ENCODE measurements around the gene ITGB3.

ITGB3 gene

GRCh38 chr17:47280072-47280811 is 26.6 kb downstream of the ITGB3 start:
- H3K27me3 ChIP-seq (ENCODE audit: control insufficient read depth in 1 of 2, insufficient read depth in 2 of 2, low read length in 2 of 2): no peaks in the 10 kb centered on the region
- peaks cover 60% of the 10 kb centered on the region for H3K4me1 ChIP-seq (ENCODE audit: insufficient read depth, low read length)
- H3K36me3 ChIP-seq (ENCODE audit: insufficient read depth, low read length): peaks cover 22% of the 10 kb centered on the region
- H3K27ac ChIP-seq (ENCODE audit: low read depth, low read length): peak overlapping the region; percentile 91
- H3K4me3 ChIP-seq (ENCODE audit: low read depth in 1 of 2, low read length in 2 of 2): no peak overlapping the region
- no peaks in the 10 kb centered on the region for H3K9me3 ChIP-seq (ENCODE audit: low read length)
- peak overlapping the region; percentile 5 for H3K9ac ChIP-seq (ENCODE audit: low read length)

GRCh38 chr17:47281216-47281615 is 27.6 kb downstream of the ITGB3 start:
- H3K4me3 ChIP-seq (ENCODE audit: low read depth in 1 of 2, low read length in 2 of 2): no peak overlapping the region
- no peaks in the 10 kb centered on the region for H3K27me3 ChIP-seq (ENCODE audit: control insufficient read depth in 1 of 2, insufficient read depth in 2 of 2, low read length in 2 of 2)
- H3K9ac ChIP-seq (ENCODE audit: low read length): no peak overlapping the region
- H3K27ac ChIP-seq (ENCODE audit: low read depth, low read length): no peak overlapping the region
- H3K9me3 ChIP-seq (ENCODE audit: low read length): no peaks in the 10 kb centered on the region
- H3K4me1 ChIP-seq (ENCODE audit: insufficient read depth, low read length): peaks cover 50% of the 10 kb centered on the region
- peaks cover 27% of the 10 kb centered on the region for H3K36me3 ChIP-seq (ENCODE audit: insufficient read depth, low read length)

GRCh38 chr17:47285003-47285402 is 31.4 kb downstream of the ITGB3 start:
- no peaks in the 10 kb centered on the region for H3K9me3 ChIP-seq (ENCODE audit: low read length)
- H3K27me3 ChIP-seq (ENCODE audit: control insufficient read depth in 1 of 2, insufficient read depth in 2 of 2, low read length in 2 of 2): no peaks in the 10 kb centered on the region
- peaks cover 64% of the 10 kb centered on the region for H3K36me3 ChIP-seq (ENCODE audit: insufficient read depth, low read length)
- H3K27ac ChIP-seq (ENCODE audit: low read depth, low read length): no peak overlapping the region
- no peak overlapping the region for H3K4me3 ChIP-seq (ENCODE audit: low read depth in 1 of 2, low read length in 2 of 2)
- H3K9ac ChIP-seq (ENCODE audit: low read length): no peak overlapping the region
- H3K4me1 ChIP-seq (ENCODE audit: insufficient read depth, low read length): peaks cover 12% of the 10 kb centered on the region

- Histone ChIP-seq H3K27ac (ENCODE audit: low read depth, low read length) (no peak overlapping the region), H3K9me3 (ENCODE audit: low read length) (no peaks in the 10 kb centered on the region), H3K36me3 (ENCODE audit: insufficient read depth, low read length) (peaks cover 78% of the 10 kb centered on the region), H3K4me1 (ENCODE audit: insufficient read depth, low read length) (no peaks in the 10 kb centered on the region), H3K27me3 (ENCODE audit: control insufficient read depth in 1 of 2, insufficient read depth in 2 of 2, low read length in 2 of 2) (no peaks in the 10 kb centered on the region), H3K9ac (ENCODE audit: low read length) (no peak overlapping the region), H3K4me3 (ENCODE audit: low read depth in 1 of 2, low read length in 2 of 2) (no peak overlapping the region)
Observed at GRCh38 chr17:47286198-47286914, 32.7 kb downstream of the ITGB3 start.

GRCh38 chr17:47287068-47287467 is 33.4 kb downstream of the ITGB3 start:
- Histone ChIP-seq H3K36me3 (ENCODE audit: insufficient read depth, low read length) (peaks cover 85% of the 10 kb centered on the region), H3K27me3 (ENCODE audit: control insufficient read depth in 1 of 2, insufficient read depth in 2 of 2, low read length in 2 of 2) (no peaks in the 10 kb centered on the region), H3K9ac (ENCODE audit: low read length) (no peak overlapping the region), H3K27ac (ENCODE audit: low read depth, low read length) (no peak overlapping the region), H3K9me3 (ENCODE audit: low read length) (no peaks in the 10 kb centered on the region), H3K4me1 (ENCODE audit: insufficient read depth, low read length) (no peaks in the 10 kb centered on the region), H3K4me3 (ENCODE audit: low read depth in 1 of 2, low read length in 2 of 2) (no peak overlapping the region)

GRCh38 chr17:47287639-47288038 is 34.0 kb downstream of the ITGB3 start:
- peaks cover 91% of the 10 kb centered on the region for H3K36me3 ChIP-seq (ENCODE audit: insufficient read depth, low read length)
- no peaks in the 10 kb centered on the region for H3K9me3 ChIP-seq (ENCODE audit: low read length)
- H3K27ac ChIP-seq (ENCODE audit: low read depth, low read length): no peak overlapping the region
- H3K4me3 ChIP-seq (ENCODE audit: low read depth in 1 of 2, low read length in 2 of 2): no peak overlapping the region
- no peaks in the 10 kb centered on the region for H3K4me1 ChIP-seq (ENCODE audit: insufficient read depth, low read length)
- H3K27me3 ChIP-seq (ENCODE audit: control insufficient read depth in 1 of 2, insufficient read depth in 2 of 2, low read length in 2 of 2): no peaks in the 10 kb centered on the region
- H3K9ac ChIP-seq (ENCODE audit: low read length): no peak overlapping the region

GRCh38 chr17:47288531-47289116 is 35.0 kb downstream of the ITGB3 start:
- no peak overlapping the region for H3K9ac ChIP-seq (ENCODE audit: low read length)
- peaks cover 91% of the 10 kb centered on the region for H3K36me3 ChIP-seq (ENCODE audit: insufficient read depth, low read length)
- H3K27me3 ChIP-seq (ENCODE audit: control insufficient read depth in 1 of 2, insufficient read depth in 2 of 2, low read length in 2 of 2): no peaks in the 10 kb centered on the region
- no peak overlapping the region for H3K27ac ChIP-seq (ENCODE audit: low read depth, low read length)
- H3K4me1 ChIP-seq (ENCODE audit: insufficient read depth, low read length): no peaks in the 10 kb centered on the region
- no peaks in the 10 kb centered on the region for H3K9me3 ChIP-seq (ENCODE audit: low read length)
- H3K4me3 ChIP-seq (ENCODE audit: low read depth in 1 of 2, low read length in 2 of 2): no peak overlapping the region

- H3K4me1 ChIP-seq (ENCODE audit: insufficient read depth, low read length): peaks cover 2% of the 10 kb centered on the region
- H3K9me3 ChIP-seq (ENCODE audit: low read length): no peaks in the 10 kb centered on the region
- no peak overlapping the region for H3K9ac ChIP-seq (ENCODE audit: low read length)
- H3K4me3 ChIP-seq (ENCODE audit: low read depth in 1 of 2, low read length in 2 of 2): no peak overlapping the region
- no peak overlapping the region for H3K27ac ChIP-seq (ENCODE audit: low read depth, low read length)
- H3K36me3 ChIP-seq (ENCODE audit: insufficient read depth, low read length): peaks cover 85% of the 10 kb centered on the region
- no peaks in the 10 kb centered on the region for H3K27me3 ChIP-seq (ENCODE audit: control insufficient read depth in 1 of 2, insufficient read depth in 2 of 2, low read length in 2 of 2)
Observed at GRCh38 chr17:47289302-47289701, 35.7 kb downstream of the ITGB3 start.

- Histone ChIP-seq H3K27me3 (ENCODE audit: control insufficient read depth in 1 of 2, insufficient read depth in 2 of 2, low read length in 2 of 2) (no peaks in the 10 kb centered on the region), H3K9me3 (ENCODE audit: low read length) (no peaks in the 10 kb centered on the region), H3K27ac (ENCODE audit: low read depth, low read length) (no peak overlapping the region), H3K36me3 (ENCODE audit: insufficient read depth, low read length) (peaks cover 87% of the 10 kb centered on the region), H3K4me1 (ENCODE audit: insufficient read depth, low read length) (peaks cover 13% of the 10 kb centered on the region), H3K4me3 (ENCODE audit: low read depth in 1 of 2, low read length in 2 of 2) (no peak overlapping the region), H3K9ac (ENCODE audit: low read length) (no peak overlapping the region)
Observed at GRCh38 chr17:47290870-47291241, 37.2 kb downstream of the ITGB3 start.

- no peak overlapping the region for H3K27ac ChIP-seq (ENCODE audit: low read depth, low read length)
- H3K27me3 ChIP-seq (ENCODE audit: control insufficient read depth in 1 of 2, insufficient read depth in 2 of 2, low read length in 2 of 2): no peaks in the 10 kb centered on the region
- peaks cover 86% of the 10 kb centered on the region for H3K36me3 ChIP-seq (ENCODE audit: insufficient read depth, low read length)
- H3K9me3 ChIP-seq (ENCODE audit: low read length): no peaks in the 10 kb centered on the region
- H3K9ac ChIP-seq (ENCODE audit: low read length): no peak overlapping the region
- peaks cover 13% of the 10 kb centered on the region for H3K4me1 ChIP-seq (ENCODE audit: insufficient read depth, low read length)
- no peak overlapping the region for H3K4me3 ChIP-seq (ENCODE audit: low read depth in 1 of 2, low read length in 2 of 2)
Observed at GRCh38 chr17:47291242-47291873, 37.7 kb downstream of the ITGB3 start.

GRCh38 chr17:47292206-47292605 is 38.6 kb downstream of the ITGB3 start:
- Histone ChIP-seq H3K27me3 (ENCODE audit: control insufficient read depth in 1 of 2, insufficient read depth in 2 of 2, low read length in 2 of 2) (no peaks in the 10 kb centered on the region), H3K9me3 (ENCODE audit: low read length) (no peaks in the 10 kb centered on the region), H3K9ac (ENCODE audit: low read length) (no peak overlapping the region), H3K27ac (ENCODE audit: low read depth, low read length) (no peak overlapping the region), H3K36me3 (ENCODE audit: insufficient read depth, low read length) (peaks cover 77% of the 10 kb centered on the region), H3K4me1 (ENCODE audit: insufficient read depth, low read length) (peaks cover 13% of the 10 kb centered on the region), H3K4me3 (ENCODE audit: low read depth in 1 of 2, low read length in 2 of 2) (no peak overlapping the region)

Measured in muscle layer of colon (tissue), 2 donors.